Gastroesophageal sphincter (tissue), 4 donors: ENCODE data around the gene ADAM29. TPM values are rescaled to one million over a fixed set of nuclear protein-coding genes. Genes with fewer than 3 reads are reported as not detected.

ENCODE experiments used
- ATAC-seq: fragments of 150-250 bp; one replicate; pipeline ENCODE4 v1.9.1; 2016; ENCODE audit warnings: mild to moderate bottlenecking, moderate library complexity
- H3K27ac ChIP-seq, 4 donors: fragments of 200-600 bp; sonication (generic) in 3 of 4; 1 replicate in 3 of 4; 2 replicates in 1 of 4; pipeline ENCODE4 v1.5.1; 2016 to 2019
- H3K27me3 ChIP-seq: fragments of 200-600 bp; sonication (generic); one replicate; pipeline ENCODE4 v1.5.1; 2019
- H3K36me3 ChIP-seq, 2 donors: fragments of 200-600 bp; sonication (generic); one replicate each; pipeline ENCODE4 v1.5.1; 2019; ENCODE audit warnings: control low read depth in 1 of 2
- H3K4me1 ChIP-seq, 3 donors: fragments of 200-600 bp; sonication (generic); 1 replicate in 2 of 3; 2 replicates in 1 of 3; pipeline ENCODE4 v1.5.1; 2016 to 2019; ENCODE audit warnings: control low read depth in 2 of 3
- H3K4me3 ChIP-seq, 2 donors: fragments of 200-600 bp; sonication (generic); one replicate each; pipeline ENCODE4 v1.5.1; 2019; ENCODE audit warnings: mild to moderate bottlenecking in 1 of 2, moderate library complexity in 1 of 2
- H3K9me3 ChIP-seq, 3 donors: fragments of 200-600 bp; sonication (generic); one replicate each; pipeline ENCODE4 v1.5.1; 2017 to 2019; ENCODE audit warnings: control low read depth in 2 of 3
- EP300 ChIP-seq: sonication (generic); formaldehyde crosslinking; IDR thresholded peaks from one replicate; pipeline ENCODE4 v1.6.1; 2017; ENCODE audit warnings: antibody characterized with exemption, mild to moderate bottlenecking
- POLR2A ChIP-seq, 2 donors: fragments of 450-650 bp; IDR thresholded peaks; one replicate each; pipeline ENCODE4 v1.6.1; 2017; ENCODE audit warnings: antibody characterized with exemption in 2 of 2, mild to moderate bottlenecking in 2 of 2, moderate library complexity in 1 of 2
- POLR2AphosphoS5 ChIP-seq: sonication (generic); formaldehyde crosslinking; IDR thresholded peaks from one replicate; pipeline ENCODE4 v1.6.1; 2017; ENCODE audit warnings: antibody characterized with exemption
- WGBS, 2 donors: methylation state at CpG; one replicate each; pipeline ENCODE4 v1.1.5; 2018; ENCODE audit warnings: low coverage in 1 of 2; 5-methylcytosine and 5-hydroxymethylcytosine counted together
- total RNA-seq, 4 donors: library from RNA; depleted of rRNA; stranded (reverse); fragments of >200 nt; gene quantifications; one replicate each; pipeline ENCODE4 v1.1.0, GENCODE V29; 2016
- TF ChIP-seq, protein P1 (sequence below), 4 experiments: fragments of 200-600 bp in 2 of 4; fragments of 450-650 bp in 2 of 4; sonication (generic) in 1 of 4; IDR thresholded peaks; one replicate each; pipeline ENCODE4 v1.5.1; 2017 to 2019; ENCODE audit warnings: antibody characterized with exemption in 4 of 4, mild to moderate bottlenecking in 2 of 4, moderate library complexity in 2 of 4

Gene ADAM29
- total RNA-seq, 4 donors from 2014 or later = not detected

DNA sequence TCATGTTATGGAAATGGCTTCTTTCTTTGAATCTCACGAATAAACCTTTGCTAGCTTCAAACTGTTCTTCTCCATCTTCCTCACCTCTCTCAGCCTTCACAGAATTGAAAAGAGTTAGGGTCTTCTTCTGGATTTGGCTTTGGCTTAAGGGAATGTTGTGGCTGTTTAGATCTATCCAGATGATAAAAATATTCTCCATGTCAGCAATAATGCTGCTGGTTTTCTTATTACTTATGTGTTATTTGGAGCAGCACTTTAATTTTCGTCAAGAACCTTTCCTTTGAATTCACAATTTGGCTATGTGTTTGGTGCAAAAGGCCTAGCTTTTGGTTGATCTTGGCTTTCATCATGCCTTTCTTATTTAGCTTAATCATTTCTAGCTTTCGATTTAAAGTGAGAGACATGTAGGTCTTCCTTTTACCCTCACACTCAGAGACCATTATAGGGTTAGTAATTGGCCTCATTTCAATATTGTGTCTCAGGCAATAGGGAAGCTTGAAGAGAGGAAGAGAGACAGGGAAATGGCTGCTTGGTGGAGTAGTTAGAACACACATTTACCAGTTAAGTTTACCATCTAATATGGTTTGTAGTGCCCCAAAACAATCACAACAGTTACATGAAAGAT, 5.1 kb upstream of the ADAM29 start:
- Histone ChIP-seq H3K27ac (no peak overlapping the region), H3K4me3 (no peak overlapping the region), H3K36me3 (no peaks in the 10 kb centered on the region), H3K4me1 (no peaks in the 10 kb centered on the region), H3K27me3 (no peaks in the 10 kb centered on the region), H3K9me3 (no peaks in the 10 kb centered on the region)
- ATAC-seq = no peak
- WGBS, 2 donors = 70 to 84% methylated on average over 3 of the region's 3 CpGs
- no peak for TF ChIP-seq POLR2AphosphoS5

DNA sequence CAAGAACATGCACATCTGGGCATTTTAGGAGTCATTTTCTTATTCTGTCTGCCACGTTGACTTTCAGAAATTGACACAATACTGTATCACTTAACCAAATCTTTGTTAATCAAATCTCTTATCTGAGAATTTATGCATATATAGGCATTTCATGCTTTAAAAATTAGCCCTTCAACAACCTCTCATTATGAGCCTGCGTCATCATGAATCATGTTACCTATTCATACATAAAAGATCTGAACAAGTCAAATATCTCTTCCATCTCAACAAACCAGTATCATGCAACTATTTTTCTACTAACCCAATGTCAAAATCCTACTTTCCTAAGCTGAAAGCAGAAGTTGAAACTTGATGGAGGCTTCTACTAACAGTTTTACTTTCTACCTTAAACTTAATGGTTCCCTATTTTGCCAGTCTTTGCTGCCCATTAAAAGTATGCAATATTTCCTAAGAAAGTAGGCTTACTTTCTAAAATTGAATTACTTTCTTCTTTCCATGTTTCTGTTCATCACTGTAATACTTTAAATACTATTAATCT, 1.8 kb downstream of the ADAM29 start:
- TF ChIP-seq POLR2AphosphoS5 = no peak
- no peak for TF ChIP-seq POLR2A (IDR thresholded peaks at IDR 0.05)
- no peak for TF ChIP-seq EP300
- TF ChIP-seq, protein P1, sequence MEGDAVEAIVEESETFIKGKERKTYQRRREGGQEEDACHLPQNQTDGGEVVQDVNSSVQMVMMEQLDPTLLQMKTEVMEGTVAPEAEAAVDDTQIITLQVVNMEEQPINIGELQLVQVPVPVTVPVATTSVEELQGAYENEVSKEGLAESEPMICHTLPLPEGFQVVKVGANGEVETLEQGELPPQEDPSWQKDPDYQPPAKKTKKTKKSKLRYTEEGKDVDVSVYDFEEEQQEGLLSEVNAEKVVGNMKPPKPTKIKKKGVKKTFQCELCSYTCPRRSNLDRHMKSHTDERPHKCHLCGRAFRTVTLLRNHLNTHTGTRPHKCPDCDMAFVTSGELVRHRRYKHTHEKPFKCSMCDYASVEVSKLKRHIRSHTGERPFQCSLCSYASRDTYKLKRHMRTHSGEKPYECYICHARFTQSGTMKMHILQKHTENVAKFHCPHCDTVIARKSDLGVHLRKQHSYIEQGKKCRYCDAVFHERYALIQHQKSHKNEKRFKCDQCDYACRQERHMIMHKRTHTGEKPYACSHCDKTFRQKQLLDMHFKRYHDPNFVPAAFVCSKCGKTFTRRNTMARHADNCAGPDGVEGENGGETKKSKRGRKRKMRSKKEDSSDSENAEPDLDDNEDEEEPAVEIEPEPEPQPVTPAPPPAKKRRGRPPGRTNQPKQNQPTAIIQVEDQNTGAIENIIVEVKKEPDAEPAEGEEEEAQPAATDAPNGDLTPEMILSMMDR (IDR thresholded peaks at IDR 0.05) = no peak
- no peak overlapping the region for H3K4me3 ChIP-seq

DNA sequence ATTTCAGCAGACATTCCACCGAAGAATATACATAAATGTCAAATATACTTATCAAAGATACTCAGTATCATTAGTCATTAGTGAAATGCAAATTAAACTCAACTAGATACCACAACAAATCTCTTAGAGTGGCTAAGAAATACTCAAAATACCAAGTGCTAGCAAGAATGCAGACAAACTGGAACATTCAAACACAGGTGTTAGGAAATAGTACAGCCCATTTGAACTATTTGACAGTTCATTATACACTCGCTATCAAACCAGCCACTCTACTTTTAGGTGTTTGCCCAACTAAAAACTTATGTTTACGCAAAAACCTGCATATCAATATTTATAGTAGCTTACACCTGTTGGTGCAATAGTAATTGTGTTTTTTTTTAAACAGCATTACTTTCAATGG, 8.8 kb downstream of the ADAM29 start:
- Histone ChIP-seq H3K27ac (no peak overlapping the region), H3K27me3 (no peaks in the 10 kb centered on the region), H3K9me3 (no peaks in the 10 kb centered on the region), H3K4me1 (no peaks in the 10 kb centered on the region), H3K4me3 (no peak overlapping the region), H3K36me3 (no peaks in the 10 kb centered on the region)
- 74 to 84% methylated on average over 3 of the region's 3 CpGs for WGBS, 2 donors
- no peak for ATAC-seq
- TF ChIP-seq EP300 (no peak), POLR2AphosphoS5 (no peak), POLR2A (IDR thresholded peaks at IDR 0.05) (no peak)
- TF ChIP-seq, protein P1 (IDR thresholded peaks at IDR 0.05) = no peak

More for the DNA sequence above, 1.8 kb downstream of the ADAM29 start:
- no peaks in the 10 kb centered on the region for H3K4me1 ChIP-seq
- no peaks in the 10 kb centered on the region for H3K27me3 ChIP-seq
- no peak overlapping the region for H3K27ac ChIP-seq
- no peaks in the 10 kb centered on the region for H3K9me3 ChIP-seq
- ATAC-seq = no peak
- 64 to 72% methylated on average over 2 of the region's 2 CpGs for WGBS, 2 donors
- H3K36me3 ChIP-seq = no peaks in the 10 kb centered on the region

DNA sequence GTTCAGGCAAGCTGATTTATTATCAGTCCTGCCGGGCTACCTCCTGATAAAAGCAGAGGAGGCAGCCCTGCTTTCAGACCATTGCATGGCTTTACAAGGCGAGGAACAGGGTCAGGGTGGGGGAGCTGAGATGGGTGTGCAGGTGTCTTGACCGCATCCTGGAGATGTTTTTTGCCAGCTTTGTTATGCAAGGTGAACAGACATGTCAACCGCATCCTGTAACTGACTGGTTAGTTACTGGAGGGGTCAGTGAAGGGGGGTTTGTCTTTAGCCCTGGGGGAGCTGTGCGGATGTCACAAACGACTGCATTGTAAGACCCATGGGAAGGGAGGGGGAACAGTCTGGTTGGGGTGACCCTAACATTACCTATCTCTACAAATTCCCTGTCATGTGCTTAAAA, 10.0 kb downstream of the ADAM29 start:
- Histone ChIP-seq H3K27ac (no peak overlapping the region), H3K9me3 (no peaks in the 10 kb centered on the region), H3K4me1 (no peaks in the 10 kb centered on the region), H3K4me3 (no peak overlapping the region), H3K36me3 (no peaks in the 10 kb centered on the region), H3K27me3 (no peaks in the 10 kb centered on the region)
- WGBS, 2 donors = 60% methylated on average over 3 of the region's 6 CpGs; no CpG with 5 or more reads in 1 of the 2 donors
- TF ChIP-seq, protein P1 (IDR thresholded peaks at IDR 0.05) = no peak
- TF ChIP-seq POLR2AphosphoS5 = no peak
- ATAC-seq = no peak

DNA sequence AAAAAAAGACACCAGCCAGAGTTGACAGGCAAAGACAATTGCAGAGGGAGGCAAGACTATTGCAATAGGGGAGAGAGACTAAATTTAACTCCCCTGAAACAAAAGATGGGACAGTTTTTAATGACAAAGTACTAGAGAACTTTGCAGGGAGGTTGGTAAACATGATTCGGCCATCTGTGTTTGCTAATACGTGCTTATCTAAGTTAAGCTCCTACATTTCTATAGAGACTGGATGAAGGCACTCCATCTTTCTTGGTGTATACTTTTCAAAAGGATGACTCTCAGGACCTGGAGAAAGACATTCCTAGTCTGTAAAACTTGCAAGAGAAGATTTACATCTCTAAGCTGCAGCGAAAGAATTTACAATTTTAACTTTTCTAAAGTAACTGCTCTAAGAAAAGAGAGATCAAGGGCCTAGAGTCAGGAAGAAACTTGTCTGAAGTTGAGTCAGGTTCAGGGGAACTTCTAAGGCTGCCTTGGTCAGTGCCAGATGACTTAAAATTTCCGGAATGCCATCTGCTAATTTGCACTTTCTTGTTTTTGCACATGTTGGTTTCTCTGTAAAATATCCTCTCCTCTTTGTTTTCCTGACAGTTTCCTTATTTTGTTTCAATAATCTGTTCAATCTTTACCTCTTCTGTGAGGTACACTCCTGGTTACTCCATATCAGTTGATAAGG, 10.6 kb downstream of the ADAM29 start:
- Histone ChIP-seq H3K9me3 (peaks cover 0 to under 1% (median 0%) of the 10 kb centered on the region in 3 donors), H3K36me3 (no peaks in the 10 kb centered on the region), H3K27me3 (no peaks in the 10 kb centered on the region), H3K27ac (no peak overlapping the region), H3K4me1 (no peaks in the 10 kb centered on the region), H3K4me3 (no peak overlapping the region)
- TF ChIP-seq, protein P1 (IDR thresholded peaks at IDR 0.05) = no peak
- TF ChIP-seq POLR2AphosphoS5 (no peak), POLR2A (IDR thresholded peaks at IDR 0.05) (no peak), EP300 (no peak)
- 82 to 86% methylated on average over 1 to 4 of the region's 4 CpGs for WGBS, 2 donors
- ATAC-seq = no peak
